K562 (cell line): ENCODE results near the gene AHNAK. TPM values are rescaled to one million over a fixed set of nuclear protein-coding genes. Genes with fewer than 3 reads are reported as not detected.

ENCODE experiments used
- CCNT2 ChIP-seq: IDR thresholded peaks from 2 replicates; pipeline ENCODE4 v1.6.1; 2011; ENCODE audit warnings: borderline replicate concordance, low read depth, mild to moderate bottlenecking, moderate library complexity, mixed read lengths, low read length; ENCODE audit not compliant: insufficient read length; ENCODE audit errors: extremely low read depth
- ID3 ChIP-seq, 2 experiments: fragments of 250-450 bp in 1 of 2; fragments of 450-650 bp in 1 of 2; sonication (Bioruptor Pico) in 1 of 2; IDR thresholded peaks; 2 replicates each; pipeline versions ENCODE4 v1.6.1 to v1.8.0; 2016 to 2021; ENCODE audit warnings: mild to moderate bottlenecking in 2 of 2, moderate library complexity in 2 of 2, missing compliant biosample characterization in 1 of 2, missing genetic modification characterization in 1 of 2
- KDM5B ChIP-seq: fragments of 200-600 bp; sonication (generic); IDR thresholded peaks from 2 replicates; pipeline ENCODE4 v1.6.1; 2012; ENCODE audit warnings: low read depth, mild to moderate bottlenecking, moderate library complexity, low read length, control low read depth, inconsistent platforms; ENCODE audit not compliant: insufficient replicate concordance
- MAFG ChIP-seq: fragments of 450-650 bp; conservative IDR thresholded peaks from 2 replicates; pipeline ENCODE4 v1.6.1; 2016; ENCODE audit warnings: missing genetic modification characterization, missing compliant biosample characterization
- MBD1 ChIP-seq: fragments of 250-450 bp; sonication (Bioruptor Pico); IDR thresholded peaks from 2 replicates; pipeline ENCODE4 v1.8.0; 2022; ENCODE audit warnings: inconsistent platforms
- MTA1 ChIP-seq: fragments of 450-650 bp; IDR thresholded peaks from 2 replicates; pipeline ENCODE4 v1.6.1; 2017; ENCODE audit warnings: borderline replicate concordance
- POLR2AphosphoS2 ChIP-seq: IDR thresholded peaks from 2 replicates; pipeline ENCODE4 v1.6.1; 2012; ENCODE audit warnings: low read length, improper control_type of control experiment
- SIRT6 ChIP-seq: IDR thresholded peaks from one replicate; pipeline ENCODE4 v1.6.1; 2012; ENCODE audit warnings: low read depth, mild to moderate bottlenecking, control low read depth, inconsistent platforms, low read length, moderate library complexity
- SNRNP70 ChIP-seq: fragments of 200-400 bp; formaldehyde crosslinking; optimal IDR thresholded peaks from 2 replicates; pipeline ENCODE3; 2017; ENCODE audit warnings: low read depth, low read length
- TCFL5 ChIP-seq: fragments of 250-450 bp; sonication (Bioruptor Pico); conservative IDR thresholded peaks from 2 replicates; pipeline ENCODE4 v1.6.1; 2021; ENCODE audit warnings: mild to moderate bottlenecking, moderate library complexity, matching md5 sums
- ZBTB2 ChIP-seq: fragments of 450-650 bp; IDR thresholded peaks from 2 replicates; pipeline ENCODE4 v1.6.1; 2016; ENCODE audit warnings: antibody characterized with exemption
- ZBTB33 ChIP-seq: sonication (generic); formaldehyde crosslinking; IDR thresholded peaks from 2 replicates; pipeline ENCODE4 v1.8.1; 2023; ENCODE audit warnings: mild to moderate bottlenecking, missing genetic modification reagents
- ZNF12 ChIP-seq: sonication (generic); formaldehyde crosslinking; IDR thresholded peaks from 2 replicates; pipeline ENCODE4 v1.4.0; 2020; ENCODE audit warnings: mild to moderate bottlenecking, missing genetic modification reagents
- ZNF134 ChIP-seq: fragments of 250-450 bp; sonication (Bioruptor Pico); conservative IDR thresholded peaks from 2 replicates; pipeline ENCODE4 v1.4.0; 2020
- ZNF197 ChIP-seq: fragments of 200-800 bp; sonication (Bioruptor generic); IDR thresholded peaks from 2 replicates; pipeline ENCODE4 v1.6.1; 2016; ENCODE audit warnings: low read depth, missing genetic modification characterization, missing compliant biosample characterization
- ZNF23 ChIP-seq: fragments of 250-450 bp; sonication (Bioruptor Pico); IDR thresholded peaks from 2 replicates; pipeline ENCODE4 v1.4.0; 2020; ENCODE audit warnings: mild to moderate bottlenecking
- ZNF253 ChIP-seq: fragments of 250-450 bp; sonication (Bioruptor Pico); conservative IDR thresholded peaks from 2 replicates; pipeline ENCODE4 v1.6.1; 2021; ENCODE audit warnings: mild to moderate bottlenecking
- ZNF347 ChIP-seq: fragments of 450-650 bp; formaldehyde crosslinking; IDR thresholded peaks from 2 replicates; pipeline ENCODE4 v1.4.0; 2020; ENCODE audit warnings: low read depth, mild to moderate bottlenecking, moderate library complexity
- ZNF586 ChIP-seq: fragments of 450-650 bp; formaldehyde crosslinking; conservative IDR thresholded peaks from 2 replicates; pipeline ENCODE4 v1.4.0; 2020; ENCODE audit warnings: mild to moderate bottlenecking, moderate library complexity
- ZNF76 ChIP-seq: fragments of 250-450 bp; sonication (Bioruptor Pico); IDR thresholded peaks from 2 replicates; pipeline ENCODE4 v1.4.0; 2020; ENCODE audit warnings: mild to moderate bottlenecking, moderate library complexity, borderline replicate concordance
- polyA plus RNA-seq, 8 experiments: library from polyadenylated mRNA; depleted of rRNA in 4 of 8; stranded (reverse) in 5 of 8; unstranded in 3 of 8; fragments of >200 nt; fragmentation: Nextera tagmentation in 2 of 8; fragmentation: Illumina TruSeq in 1 of 8; extraction: Ambion mirVana in 2 of 8; extraction: Trizol in 1 of 8; gene quantifications; 2 replicates each; pipeline versions ENCODE4 v1.2.1 to v1.2.3, GENCODE V29; 2011 to 2014; ENCODE audit warnings: inconsistent platforms in 1 of 8, missing spikeins in 1 of 8
- total RNA-seq, 7 experiments: library from RNA; depleted of rRNA in 6 of 7; stranded (reverse); fragments of >200 nt in 6 of 7; fragmentation: Illumina TruSeq in 2 of 7; extraction: Trizol in 2 of 7; gene quantifications; 2 replicates each; pipeline versions ENCODE4 v1.2.1 to v1.2.3, GENCODE V29; 2011 to 2021; ENCODE audit warnings: low replicate concordance in 1 of 7

AHNAK gene
- total and polyA plus RNA-seq, 9 of the 15 experiments (the other 6 are each of a cell fraction or from before 2014, with no cell fraction given) = 1.5 to 89.7 (median 45.0) TPM

GRCh38 chr11:62545437-62546243 lies 966 bp downstream of the AHNAK start (continued):
- TF ChIP-seq ZNF134 (no peak), MTA1 (peak; percentile 77; the same call in 1 of the 2 replicates), POLR2AphosphoS2 (no peak), KDM5B (peak; percentile 61), CCNT2 (peak; percentile 65), ZNF253 (CRISPR knock-in tag) (no peak), ZBTB33 (CRISPR knock-in tag) (peak; percentile 27; the same call in 1 of the 2 replicates), ID3 (CRISPR knock-in tag; IDR thresholded peaks at IDR 0.05) (no peak), ID3 (tag; IDR thresholded peaks at IDR 0.05) (peak; percentile 49; the same call in 1 of the 2 replicates), ZNF586 (CRISPR knock-in tag) (no peak), MAFG (tag) (no peak), ZNF23 (CRISPR knock-in tag) (no peak), SNRNP70 (no peak), ZNF197 (0 out of 2 replicates have a peak, but pooled peaks have one; percentile 32), ZNF12 (CRISPR knock-in tag) (no peak; the same call in 1 of the 2 replicates), MBD1 (CRISPR knock-in tag) (no peak), ZNF76 (CRISPR knock-in tag) (no peak), SIRT6 (no peak), ZBTB2 (peak; percentile 61; the same call in 1 of the 2 replicates), ZNF347 (CRISPR knock-in tag) (no peak), TCFL5 (no peak)
